GM21390 (cell line): ENCODE data around the gene SSX2B.
"Not testable (repeated sequence)": the region's sequence is repeated elsewhere in the genome, so short reads cannot be mapped to it uniquely, and the experiment has no call there.

ENCODE experiments used
- ATAC-seq: cut with Tn5 transposase; IDR thresholded peaks from one replicate; pipeline ENCODE4 v1.9.1; 2021; ENCODE audit not compliant: unreplicated experiment

Gene SSX2B

GRCh38 chrX:52750952-52751351, at the start of gene SSX2B:
SSX2B (plus strand) TSS chrX:52751252; CDS start chrX:52752681, 1,429 bp downstream.
- ATAC-seq, result not testable (repeated sequence)

- not testable (repeated sequence) for ATAC-seq
Measured at GRCh38 chrX:52707078-52707477, 44.0 kb upstream of the SSX2B start, which contains the start of gene SSX2. SSX2 (minus strand) TSS chrX:52707178; CDS start chrX:52705749, 1,429 bp downstream.

GRCh38 chrX:52765983-52766382, 14.9 kb downstream of the SSX2B start:
- not testable (repeated sequence) for ATAC-seq

- ATAC-seq, result not testable (repeated sequence)
Measured at GRCh38 chrX:52773504-52773903, 22.5 kb downstream of the SSX2B start.

GRCh38 chrX:52797327-52797726, 46.3 kb downstream of the SSX2B start, which contains the start of gene SPANXN5:
SPANXN5 (minus strand) TSS chrX:52797427; CDS start chrX:52797348, 79 bp downstream.
- ATAC-seq, result not testable (repeated sequence)

- ATAC-seq, result not testable (repeated sequence)
Measured at GRCh38 chrX:52804876-52805275, 53.8 kb downstream of the SSX2B start.
